ENCODE results near the gene KCND1.

Gene KCND1

GRCh38 chrX:48974033-48974432 lies 2.4 kb upstream of the KCND1 start:
- no peak for DNase-seq

- DNase-seq, result peak; percentile 41
These were observed 848 bp upstream of the KCND1 start for GRCh38 chrX:48972220-48973164.

- no peak for DNase-seq
These were observed 2.2 kb downstream of the KCND1 start for GRCh38 chrX:48969471-48969870.

- DNase-seq, result no peak
These were observed 3.3 kb downstream of the KCND1 start for GRCh38 chrX:48968377-48968776.

- DNase-seq, result no peak
These were observed 4.7 kb downstream of the KCND1 start for GRCh38 chrX:48966796-48967579.

GRCh38 chrX:48965959-48966358 lies 5.7 kb downstream of the KCND1 start:
- DNase-seq, result no peak

GRCh38 chrX:48961585-48962091 lies 10.0 kb downstream of the KCND1 start:
- DNase-seq, result no peak

- no peak for DNase-seq
These were observed 11.4 kb downstream of the KCND1 start for GRCh38 chrX:48960291-48960690.

- DNase-seq, result peak in 1 of 2 donors; percentile 31
These were observed 13.0 kb downstream of the KCND1 start for GRCh38 chrX:48958635-48959094.

- peak; percentile 97 to 98 for DNase-seq
These were observed 13.6 kb downstream of the KCND1 start for GRCh38 chrX:48957827-48958634.

GRCh38 chrX:48957477-48957826 lies 14.2 kb downstream of the KCND1 start, which contains the start of gene OTUD5:
Gene OTUD5 (minus strand): TSS chrX:48957607. CDS start chrX:48957570, 37 bp downstream.
- peak; percentile 84 to 85 for DNase-seq

- peak; percentile 67 to 69 for DNase-seq
These were observed 14.8 kb downstream of the KCND1 start for GRCh38 chrX:48956728-48957414.

- DNase-seq, result no peak
These were observed 23.1 kb downstream of the KCND1 start for GRCh38 chrX:48948589-48948988.

GRCh38 chrX:48945517-48946348 lies 25.9 kb downstream of the KCND1 start:
- DNase-seq, result peak; percentile 64 to 65

GRCh38 chrX:48942895-48943294 lies 28.7 kb downstream of the KCND1 start:
- DNase-seq, result no peak

GRCh38 chrX:48940404-48940955 lies 31.2 kb downstream of the KCND1 start:
- DNase-seq, result no peak

GRCh38 chrX:48939524-48940228 lies 32.0 kb downstream of the KCND1 start:
- DNase-seq, result peak; percentile 55 to 65

GRCh38 chrX:48938721-48939425 lies 32.8 kb downstream of the KCND1 start:
- peak; percentile 90 to 91 for DNase-seq
